Nephron progenitor cell (in vitro differentiated cells): ENCODE data around the gene TOLLIP.
A peak's percentile ranks its signal among the peaks of the same experiment; 100 is the strongest.
"Not testable (repeated sequence)": the region's sequence is repeated elsewhere in the genome, so short reads cannot be mapped to it uniquely, and the experiment has no call there.

Experiments
- DNase-seq: peaks from one replicate; pipeline ENCODE4 v3.0.0; 2021
- H3K27ac Mint-ChIP-seq: 2 replicates; pipeline ENCODE4 v1.8.0; 2021; ENCODE audit warnings: mild to moderate bottlenecking, moderate library complexity, mixed read lengths
- H3K27me3 Mint-ChIP-seq: 2 replicates; pipeline ENCODE4 v1.8.0; 2021; ENCODE audit warnings: mild to moderate bottlenecking, low read depth, mixed read lengths; ENCODE audit not compliant: poor library complexity
- H3K36me3 Mint-ChIP-seq: 2 replicates; pipeline ENCODE4 v1.8.0; 2021; ENCODE audit warnings: low read depth, mixed read lengths
- H3K4me1 Mint-ChIP-seq: 2 replicates; pipeline ENCODE4 v1.8.0; 2021; ENCODE audit warnings: mixed read lengths
- H3K4me3 Mint-ChIP-seq: 2 replicates; pipeline ENCODE4 v1.8.0; 2021; ENCODE audit warnings: mild to moderate bottlenecking, moderate library complexity, mixed read lengths
- H3K9me3 Mint-ChIP-seq: 2 replicates; pipeline ENCODE4 v1.8.0; 2021; ENCODE audit warnings: mild to moderate bottlenecking, moderate library complexity, mixed read lengths
- TF ChIP-seq, protein P1 (sequence below): fragments of 200-600 bp; sonication (generic); IDR thresholded peaks from 2 replicates; pipeline ENCODE4 v1.5.0; 2021; ENCODE audit warnings: antibody characterized with exemption

The TOLLIP gene

DNA sequence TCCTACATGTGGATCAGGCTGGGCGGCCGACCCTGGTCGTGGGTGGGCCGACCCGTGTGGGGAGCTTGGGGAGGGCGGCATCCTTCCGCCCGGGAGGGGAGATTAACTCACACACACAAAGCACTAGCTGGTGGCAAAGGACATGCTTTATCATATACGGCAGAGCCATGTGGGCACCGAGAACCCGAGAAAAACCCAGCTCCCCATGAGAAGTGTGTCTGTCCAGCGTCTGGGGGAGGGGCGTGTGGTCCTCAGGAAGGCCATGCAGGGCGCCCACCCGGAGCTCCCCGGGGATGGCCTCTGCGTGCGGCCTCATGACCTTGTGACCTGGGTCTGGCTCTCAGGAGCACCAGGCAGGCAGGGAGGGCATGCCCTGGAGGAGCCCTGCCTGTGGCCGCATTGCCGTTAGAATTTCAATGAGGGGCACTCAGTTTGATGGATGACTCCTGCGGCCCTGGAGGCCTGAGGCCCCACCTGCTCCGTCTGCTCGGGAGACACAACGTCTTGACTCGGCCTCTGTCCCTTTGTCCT is 39.4 kb upstream of the TOLLIP start:
- H3K4me3 Mint-ChIP-seq = no peak overlapping the region
- H3K27ac Mint-ChIP-seq = no peak overlapping the region
- H3K4me1 Mint-ChIP-seq = peaks cover 38% of the 10 kb centered on the region
- H3K27me3 Mint-ChIP-seq = peaks cover 55% of the 10 kb centered on the region
- H3K9me3 Mint-ChIP-seq = no peaks in the 10 kb centered on the region
- TF ChIP-seq, protein P1, sequence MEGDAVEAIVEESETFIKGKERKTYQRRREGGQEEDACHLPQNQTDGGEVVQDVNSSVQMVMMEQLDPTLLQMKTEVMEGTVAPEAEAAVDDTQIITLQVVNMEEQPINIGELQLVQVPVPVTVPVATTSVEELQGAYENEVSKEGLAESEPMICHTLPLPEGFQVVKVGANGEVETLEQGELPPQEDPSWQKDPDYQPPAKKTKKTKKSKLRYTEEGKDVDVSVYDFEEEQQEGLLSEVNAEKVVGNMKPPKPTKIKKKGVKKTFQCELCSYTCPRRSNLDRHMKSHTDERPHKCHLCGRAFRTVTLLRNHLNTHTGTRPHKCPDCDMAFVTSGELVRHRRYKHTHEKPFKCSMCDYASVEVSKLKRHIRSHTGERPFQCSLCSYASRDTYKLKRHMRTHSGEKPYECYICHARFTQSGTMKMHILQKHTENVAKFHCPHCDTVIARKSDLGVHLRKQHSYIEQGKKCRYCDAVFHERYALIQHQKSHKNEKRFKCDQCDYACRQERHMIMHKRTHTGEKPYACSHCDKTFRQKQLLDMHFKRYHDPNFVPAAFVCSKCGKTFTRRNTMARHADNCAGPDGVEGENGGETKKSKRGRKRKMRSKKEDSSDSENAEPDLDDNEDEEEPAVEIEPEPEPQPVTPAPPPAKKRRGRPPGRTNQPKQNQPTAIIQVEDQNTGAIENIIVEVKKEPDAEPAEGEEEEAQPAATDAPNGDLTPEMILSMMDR = no peak
- H3K36me3 Mint-ChIP-seq = no peaks in the 10 kb centered on the region
- DNase-seq = peak; percentile 69

DNA sequence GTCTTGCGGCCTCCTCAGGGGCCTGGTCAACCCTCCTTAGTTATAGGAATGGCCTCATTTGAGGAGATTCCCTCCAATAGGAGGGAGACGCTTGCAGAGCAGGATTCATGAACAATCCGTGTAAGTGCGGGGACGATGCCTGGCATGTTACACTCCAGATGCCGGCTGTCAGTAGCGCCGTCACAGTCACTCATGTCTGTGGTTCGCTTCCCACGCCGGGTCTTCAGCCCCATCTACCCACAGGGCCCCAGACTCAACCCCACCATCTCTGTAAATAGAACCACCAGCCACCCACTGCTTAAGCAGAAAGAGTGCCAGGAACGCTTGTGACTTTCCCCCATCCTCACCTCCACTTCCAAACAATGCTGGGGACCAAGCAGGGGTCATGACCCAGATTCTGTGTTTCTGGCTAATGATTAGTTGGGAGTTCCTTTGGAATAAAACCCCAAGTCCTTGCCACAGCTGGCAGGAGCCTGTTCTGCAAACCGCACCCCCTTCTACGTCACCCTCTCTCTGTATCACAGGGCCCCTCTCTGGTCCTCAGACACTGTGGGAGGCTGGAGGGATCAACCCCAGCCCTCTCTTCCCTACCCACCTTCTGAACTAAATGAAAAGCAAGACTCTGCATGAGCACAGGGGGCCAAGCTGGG is 38.8 kb upstream of the TOLLIP start:
- Mint-ChIP-seq H3K4me3 (no peak overlapping the region), H3K9me3 (no peaks in the 10 kb centered on the region), H3K27ac (no peak overlapping the region), H3K36me3 (no peaks in the 10 kb centered on the region), H3K4me1 (peaks cover 38% of the 10 kb centered on the region), H3K27me3 (peaks cover 55% of the 10 kb centered on the region)
- TF ChIP-seq, protein P1 = no peak
- no peak for DNase-seq

DNA sequence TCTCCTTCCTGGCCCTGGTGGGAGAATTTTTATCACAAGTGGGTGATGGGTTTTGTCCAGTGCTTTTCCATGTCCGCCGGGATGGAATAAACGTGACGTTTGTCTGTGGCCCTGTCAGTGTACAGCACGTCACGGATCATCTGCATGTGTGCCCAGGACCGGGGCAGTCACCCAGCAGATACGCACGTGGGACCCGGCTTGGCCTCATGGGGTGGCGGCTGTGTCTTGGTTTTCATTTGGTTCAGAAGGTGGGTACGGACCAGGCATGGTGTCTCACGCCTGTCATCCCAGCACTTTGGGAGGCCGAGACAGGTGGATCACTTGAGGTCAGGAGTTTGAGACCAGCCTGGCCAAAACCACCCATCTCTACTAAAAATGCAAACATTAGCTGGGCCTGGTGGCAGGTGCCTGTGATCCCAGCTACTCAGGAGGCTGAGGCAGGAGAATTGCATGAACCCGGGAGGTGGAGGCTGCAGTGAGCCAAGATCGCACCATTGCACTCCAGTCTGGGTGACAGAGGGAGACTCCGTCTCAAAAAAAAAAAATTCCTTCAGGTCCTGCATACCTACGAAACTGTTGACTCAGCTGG is 38.1 kb upstream of the TOLLIP start:
- H3K9me3 Mint-ChIP-seq, H3K27ac Mint-ChIP-seq, H3K36me3 Mint-ChIP-seq, H3K4me3 Mint-ChIP-seq, DNase-seq: not testable (repeated sequence)
- H3K4me1 Mint-ChIP-seq = peaks cover 38% of the 10 kb centered on the region
- H3K27me3 Mint-ChIP-seq = peaks cover 56% of the 10 kb centered on the region

DNA sequence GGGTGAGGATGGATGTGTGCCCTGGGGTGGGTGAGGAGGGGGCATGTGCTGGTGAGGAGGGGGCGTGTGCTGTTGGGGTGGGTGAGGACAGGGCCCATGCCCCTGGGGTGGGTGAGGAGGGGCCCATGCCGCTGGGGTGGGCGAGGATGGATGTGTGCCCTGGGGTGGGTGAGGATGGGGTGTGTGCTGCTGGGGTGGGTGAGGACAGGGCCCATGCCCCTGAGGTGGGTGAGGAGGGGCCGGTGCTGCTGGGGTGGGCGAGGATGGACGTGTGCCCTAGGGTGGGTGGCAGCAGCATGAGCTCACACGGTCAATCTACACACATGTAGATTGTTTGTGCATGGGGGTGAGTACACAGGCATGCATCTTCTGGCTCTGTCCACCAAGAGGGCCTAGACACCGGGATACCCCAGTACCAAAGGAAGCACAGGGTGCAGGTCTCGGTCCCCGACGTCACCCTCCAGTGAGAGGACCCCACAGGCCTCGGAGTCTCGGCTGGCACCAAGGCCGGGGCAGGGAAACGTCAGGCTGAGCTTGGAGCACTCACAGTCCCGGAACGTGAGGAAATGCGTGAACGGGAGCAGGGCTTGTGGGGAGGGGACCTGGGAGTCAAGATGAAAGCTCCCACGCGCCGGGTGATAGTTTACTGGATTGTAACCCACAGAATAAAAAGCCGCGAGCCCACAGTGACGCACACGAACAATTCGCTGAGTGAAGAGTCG is 37.4 kb upstream of the TOLLIP start:
- Mint-ChIP-seq H3K27me3 (peaks cover 56% of the 10 kb centered on the region), H3K36me3 (no peaks in the 10 kb centered on the region), H3K4me3 (no peak overlapping the region), H3K9me3 (no peaks in the 10 kb centered on the region), H3K4me1 (peaks cover 38% of the 10 kb centered on the region), H3K27ac (no peak overlapping the region)
- DNase-seq = no peak
- TF ChIP-seq, protein P1 = no peak

DNA sequence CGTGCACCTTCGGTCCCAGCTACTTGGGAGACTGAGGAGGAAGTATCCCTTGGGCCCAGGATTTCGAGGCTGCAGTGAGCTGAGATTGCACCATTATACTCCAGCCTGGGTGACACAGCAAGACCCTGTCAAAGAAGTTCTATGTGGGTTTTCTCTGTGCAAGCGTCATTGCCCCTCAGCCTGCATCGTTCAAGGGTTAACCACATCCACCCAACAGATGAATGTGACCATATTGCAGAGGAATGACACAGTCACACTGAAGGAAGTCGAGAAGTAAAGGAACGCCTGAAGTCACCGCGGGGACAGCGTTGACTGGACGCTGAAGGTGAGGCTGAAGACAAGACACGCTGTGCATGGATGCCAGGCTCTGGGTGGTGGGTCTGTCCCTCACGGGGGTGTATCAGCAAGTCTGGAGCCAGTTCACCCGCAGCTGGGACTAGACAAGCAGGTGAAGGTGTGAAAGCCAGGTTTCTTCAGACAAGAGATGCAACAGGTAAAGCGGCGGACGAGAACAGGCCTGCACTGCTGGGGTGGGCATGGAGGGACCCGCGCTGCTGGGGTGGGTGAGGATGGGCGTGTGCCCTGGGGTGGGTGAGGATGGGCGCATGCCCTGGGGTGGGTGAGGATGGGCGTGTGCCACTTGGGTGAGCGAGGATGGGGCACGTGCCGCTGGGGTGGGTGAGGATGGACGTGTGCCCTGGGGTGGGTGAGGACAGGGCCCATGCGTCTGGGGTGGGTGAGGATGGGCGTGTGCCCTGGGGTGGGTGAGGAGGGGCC is 36.5 kb upstream of the TOLLIP start:
- no peak overlapping the region for H3K4me3 Mint-ChIP-seq
- no peak for DNase-seq
- H3K27ac Mint-ChIP-seq = no peak overlapping the region
- H3K27me3 Mint-ChIP-seq = peaks cover 49% of the 10 kb centered on the region
- no peaks in the 10 kb centered on the region for H3K9me3 Mint-ChIP-seq
- peaks cover 30% of the 10 kb centered on the region for H3K4me1 Mint-ChIP-seq
- H3K36me3 Mint-ChIP-seq = no peaks in the 10 kb centered on the region
- TF ChIP-seq, protein P1 = no peak
